SK-N-MC (cell line): ENCODE measurements around the gene LEO1.

Source experiments
- EZH2 ChIP-seq: fragments of 200-600 bp; sonication (generic); IDR thresholded peaks from one replicate; pipeline ENCODE4 v1.6.1; 2017; ENCODE audit warnings: antibody characterized with exemption
- POLR2AphosphoS5 ChIP-seq: IDR thresholded peaks from 2 replicates; pipeline ENCODE4 v1.6.1; 2012; ENCODE audit warnings: mild to moderate bottlenecking, low read depth, low read length, borderline replicate concordance

- TF ChIP-seq EZH2 (no peak), POLR2AphosphoS5 (no peak)
Measured at GRCh38 chr15:52008698-52009434, 37.3 kb upstream of the LEO1 start.
